Smooth muscle cell of trachea (primary cell): ENCODE data around the gene MAMDC2. TPM values are rescaled to one million over a fixed set of nuclear protein-coding genes. Genes with fewer than 3 reads are reported as not detected.

Experiments
- total RNA-seq: library from RNA; depleted of rRNA; stranded (reverse); fragments of >200 nt; gene quantifications from 2 replicates; pipeline ENCODE4 v1.2.1, GENCODE V29; 2014

Gene MAMDC2
- total RNA-seq: 3.2 and 3.8 TPM in 2 replicates

DNA sequence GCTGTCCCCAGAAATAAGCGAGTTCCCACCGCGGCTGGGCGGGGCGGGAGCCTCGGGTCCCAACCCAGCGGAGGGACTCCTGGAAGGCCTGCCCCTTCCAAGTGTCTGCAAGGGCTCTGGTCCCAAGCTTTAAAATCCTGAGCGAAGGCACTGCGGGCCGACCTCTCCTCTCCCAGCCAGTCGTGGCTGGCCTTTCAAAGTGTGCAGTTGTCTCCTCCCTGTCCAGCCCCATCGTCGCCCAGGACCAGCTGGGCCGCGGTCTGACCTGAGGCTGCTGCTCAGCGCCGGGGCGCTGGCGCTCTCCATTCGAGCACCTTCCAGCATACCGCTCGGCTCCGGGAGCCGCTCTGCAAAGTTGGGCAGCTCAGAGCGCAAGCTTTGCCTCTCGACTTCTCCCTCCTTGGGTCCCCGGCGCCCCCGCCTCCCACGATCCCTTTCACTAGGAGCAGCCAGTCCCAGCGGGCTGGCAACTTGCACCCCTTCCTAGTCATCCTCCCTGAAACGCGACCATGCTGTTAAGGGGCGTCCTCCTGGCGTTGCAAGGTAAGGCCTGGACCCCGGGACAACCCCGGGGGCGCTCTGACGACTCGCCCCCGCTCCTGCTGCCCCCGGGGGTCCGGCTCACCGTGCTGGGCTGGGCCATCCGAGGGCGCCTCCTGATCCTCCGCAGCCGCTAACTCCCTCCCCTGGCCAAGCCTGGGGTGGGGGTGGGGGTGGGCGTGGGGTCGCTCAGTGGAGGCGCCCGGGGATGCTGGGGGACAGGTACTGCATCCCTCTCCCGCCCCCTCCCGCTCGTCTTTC, at the start of gene MAMDC2:
Gene MAMDC2, plus strand, starts transcription at position 160 of the 801 bp plus-strand sequence. Its CDS starts 350 bp downstream, at position 510.

DNA sequence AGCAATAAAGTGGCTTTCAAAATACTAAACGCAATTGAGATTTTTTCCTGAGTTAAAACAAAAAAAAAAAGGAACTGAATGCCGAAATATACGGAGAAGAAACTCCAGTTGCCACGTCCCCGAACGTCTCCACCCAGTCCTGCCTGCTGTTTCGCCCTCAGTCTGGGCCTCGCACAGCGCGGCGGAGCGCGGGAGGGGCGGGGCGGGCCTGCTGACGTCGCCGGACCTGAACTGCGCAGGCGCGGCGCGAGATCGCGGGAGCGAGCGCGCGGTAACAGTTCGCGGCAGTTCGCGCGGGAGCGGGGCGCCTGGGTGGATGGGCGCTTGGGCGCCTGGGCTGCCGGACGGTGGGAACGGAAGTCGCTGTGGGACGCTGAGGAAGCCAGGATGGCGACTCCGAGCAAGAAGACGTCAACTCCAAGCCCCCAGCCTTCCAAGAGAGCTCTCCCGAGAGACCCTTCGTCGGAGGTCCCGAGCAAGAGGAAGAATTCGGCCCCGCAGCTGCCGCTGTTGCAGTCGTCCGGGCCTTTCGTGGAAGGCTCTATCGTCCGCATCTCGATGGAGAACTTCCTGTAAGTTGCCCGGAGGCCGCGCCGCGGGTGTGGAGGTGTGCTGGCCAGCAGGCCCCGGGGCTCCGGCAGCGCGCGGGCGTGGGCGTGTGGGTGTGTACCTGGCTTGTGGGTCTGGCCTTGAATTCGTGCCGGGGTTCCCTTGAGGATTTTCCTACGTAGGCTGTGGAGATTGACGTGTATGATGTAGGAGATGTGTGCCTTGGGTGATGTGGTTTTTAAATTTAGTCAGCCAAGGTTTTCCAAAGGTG, 215.3 kb downstream of the MAMDC2 start, which contains the start of gene SMC5:
Gene SMC5, plus strand, starts transcription at position 287 of the 820 bp plus-strand sequence. Its CDS starts 101 bp downstream, at position 388.

Other genes with a start within 250 kb of the MAMDC2 start
- gene CFAP95, start 223.0 kb upstream of the MAMDC2 start, total RNA-seq: not detected in 2 replicates
- gene SMC5, start 215.1 kb downstream of the MAMDC2 start, total RNA-seq: 15.1 and 30.7 TPM in 2 replicates